ENCODE data around the gene KIR2DL1.
"Not testable (repeated sequence)": the region's sequence is repeated elsewhere in the genome, so short reads cannot be mapped to it uniquely, and the experiment has no call there.

Gene KIR2DL1

DNA sequence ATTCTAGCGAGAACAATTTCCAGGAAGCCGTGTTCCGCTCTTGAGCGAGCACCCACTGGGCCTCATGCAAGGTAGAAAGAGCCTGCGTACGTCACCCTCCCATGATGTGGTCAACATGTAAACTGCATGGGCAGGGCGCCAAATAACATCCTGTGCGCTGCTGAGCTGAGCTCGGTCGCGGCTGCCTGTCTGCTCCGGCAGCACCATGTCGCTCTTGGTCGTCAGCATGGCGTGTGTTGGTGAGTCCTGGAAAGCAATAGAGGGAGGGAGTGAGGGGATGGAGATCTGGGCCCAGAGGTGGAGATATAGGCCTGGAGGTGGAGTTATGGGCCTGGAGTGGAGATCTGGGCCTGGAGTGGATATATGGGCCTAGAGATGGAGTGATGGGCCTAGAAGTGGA, at the start of gene KIR2DL1:
TSS of gene KIR2DL1 (plus strand) at position 148 of the 400 bp plus-strand sequence. CDS start at position 206, 58 bp downstream.
- DNase-seq (ENCODE audit: low read depth in 2 of 2), result not testable (repeated sequence)

DNA sequence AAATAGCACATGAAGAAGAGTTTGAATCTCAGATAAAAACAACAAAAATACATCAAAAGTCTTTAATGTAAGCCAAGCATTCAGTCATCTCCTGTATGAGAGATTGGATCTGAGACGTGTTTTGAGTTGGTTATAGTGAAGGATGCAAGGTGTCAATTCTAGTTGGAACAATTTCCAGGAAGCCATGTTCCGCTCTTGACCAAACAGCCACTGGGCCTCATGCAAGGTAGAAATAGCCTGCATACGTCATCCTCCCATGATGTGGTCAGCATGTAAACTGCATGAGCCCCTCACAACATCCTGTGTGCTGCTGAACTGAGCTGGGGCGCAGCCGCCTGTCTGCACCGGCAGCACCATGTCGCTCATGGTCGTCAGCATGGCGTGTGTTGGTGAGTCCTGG, 45.5 kb upstream of the KIR2DL1 start, which contains the start of gene KIR3DL3:
TSS of gene KIR3DL3 (plus strand) at position 301 of the 400 bp plus-strand sequence. CDS start at position 356, 55 bp downstream.
- DNase-seq (ENCODE audit: low read depth in 2 of 2), result no peak

DNA sequence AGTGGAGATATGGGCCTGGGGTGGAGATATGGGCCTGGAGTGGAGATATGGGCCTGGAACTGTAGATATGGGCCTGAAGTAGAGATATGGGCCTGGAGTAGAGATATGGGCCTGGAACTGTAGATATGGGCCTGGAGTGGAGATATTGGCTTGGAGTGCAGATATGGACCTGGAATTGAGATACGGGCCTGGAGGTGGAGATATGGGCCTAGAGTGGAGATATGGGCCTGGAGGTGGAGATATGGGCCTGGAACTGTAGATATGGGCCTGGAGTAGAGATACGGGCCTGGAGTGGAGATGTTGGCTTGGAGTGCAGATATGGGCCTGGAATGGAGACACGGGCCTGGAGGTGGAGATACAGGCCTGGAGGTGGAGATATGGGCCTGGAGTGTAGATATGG, 44.9 kb upstream of the KIR2DL1 start:
- DNase-seq (ENCODE audit: low read depth in 2 of 2), result no peak

DNA sequence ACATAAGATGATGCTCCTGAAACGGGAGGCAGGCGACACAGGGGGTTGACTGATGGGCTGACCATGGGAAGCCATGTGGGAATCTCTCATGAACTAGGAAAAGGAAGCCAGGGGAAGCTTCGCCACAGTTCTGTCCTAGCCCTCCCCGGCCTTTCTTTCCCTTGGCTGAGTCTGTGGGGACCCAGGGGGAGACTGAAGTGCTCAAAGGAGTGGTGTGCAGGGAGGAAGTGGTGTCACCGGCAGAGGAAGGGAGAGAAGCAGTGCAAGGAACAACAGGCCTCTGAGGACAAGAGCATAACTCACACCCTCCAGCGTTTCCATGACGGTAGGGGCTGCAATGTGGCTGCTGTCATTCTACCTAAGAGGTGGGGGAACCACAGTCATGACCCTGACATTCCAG, 44.3 kb upstream of the KIR2DL1 start:
- no peak for DNase-seq (ENCODE audit: low read depth in 2 of 2)

DNA sequence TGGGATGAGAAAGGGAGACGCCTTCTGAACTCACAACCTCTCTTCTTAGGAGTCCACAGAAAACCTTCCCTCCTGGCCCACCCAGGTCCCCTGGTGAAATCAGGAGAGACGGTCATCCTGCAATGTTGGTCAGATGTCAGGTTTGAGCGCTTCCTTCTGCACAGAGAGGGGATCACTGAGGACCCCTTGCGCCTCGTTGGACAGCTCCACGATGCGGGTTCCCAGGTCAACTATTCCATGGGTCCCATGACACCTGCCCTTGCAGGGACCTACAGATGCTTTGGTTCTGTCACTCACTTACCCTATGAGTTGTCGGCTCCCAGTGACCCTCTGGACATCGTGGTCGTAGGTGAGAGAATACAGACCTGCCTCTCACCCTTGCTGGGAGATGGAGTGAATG, 42.0 kb upstream of the KIR2DL1 start:
- DNase-seq (ENCODE audit: low read depth in 2 of 2), result no peak

DNA sequence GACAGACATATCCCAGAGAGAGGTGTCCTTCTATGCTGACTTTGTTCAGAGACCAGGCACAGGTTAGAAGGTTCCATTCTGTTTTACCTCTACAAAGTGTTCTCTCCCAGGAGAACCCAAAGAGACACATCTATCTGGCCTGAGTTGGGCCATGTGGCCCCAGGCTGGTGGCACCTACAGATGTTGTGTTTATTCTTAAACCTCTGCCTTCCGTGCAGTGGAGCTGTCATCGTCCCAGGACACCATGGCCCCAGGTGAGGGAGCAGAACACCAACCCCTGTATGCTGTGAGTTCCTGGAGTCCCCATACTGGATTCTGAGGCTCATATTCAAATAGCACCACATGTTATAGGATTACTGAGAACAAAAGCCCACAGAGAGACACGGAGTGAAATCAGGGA, 41.4 kb upstream of the KIR2DL1 start:
- DNase-seq (ENCODE audit: low read depth in 2 of 2), result no peak

DNA sequence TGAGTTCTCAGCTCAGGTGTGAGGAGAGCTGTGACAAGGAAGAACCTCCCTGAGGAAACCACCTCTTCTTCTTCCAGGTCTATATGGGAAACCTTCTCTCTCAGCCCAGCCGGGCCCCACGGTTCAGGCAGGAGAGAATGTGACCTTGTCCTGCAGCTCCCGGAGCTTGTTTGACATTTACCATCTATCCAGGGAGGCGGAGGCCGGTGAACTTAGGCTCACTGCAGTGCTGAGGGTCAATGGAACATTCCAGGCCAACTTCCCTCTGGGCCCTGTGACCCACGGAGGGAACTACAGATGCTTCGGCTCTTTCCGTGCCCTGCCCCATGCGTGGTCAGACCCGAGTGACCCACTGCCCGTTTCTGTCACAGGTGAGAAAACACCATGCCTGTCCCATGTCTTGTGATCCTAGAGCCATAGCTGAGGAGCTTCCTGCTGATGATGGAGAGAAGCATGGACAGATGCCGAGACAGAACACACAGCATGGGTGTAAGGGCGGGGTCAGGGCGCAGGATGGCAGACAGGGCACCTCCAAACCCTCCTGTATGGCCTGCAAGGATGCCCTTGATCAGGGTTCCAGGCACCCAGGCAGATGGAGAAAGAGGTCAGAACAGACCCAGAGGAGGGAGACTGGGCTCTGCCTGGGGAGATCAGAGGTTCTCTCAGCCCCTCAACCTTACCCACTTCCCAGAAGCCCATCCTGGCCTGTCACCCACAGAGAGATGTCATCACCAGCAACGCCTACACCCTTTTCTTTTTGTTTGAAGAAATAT, 40.0 kb upstream of the KIR2DL1 start:
- no peak for DNase-seq (ENCODE audit: low read depth in 2 of 2)

DNA sequence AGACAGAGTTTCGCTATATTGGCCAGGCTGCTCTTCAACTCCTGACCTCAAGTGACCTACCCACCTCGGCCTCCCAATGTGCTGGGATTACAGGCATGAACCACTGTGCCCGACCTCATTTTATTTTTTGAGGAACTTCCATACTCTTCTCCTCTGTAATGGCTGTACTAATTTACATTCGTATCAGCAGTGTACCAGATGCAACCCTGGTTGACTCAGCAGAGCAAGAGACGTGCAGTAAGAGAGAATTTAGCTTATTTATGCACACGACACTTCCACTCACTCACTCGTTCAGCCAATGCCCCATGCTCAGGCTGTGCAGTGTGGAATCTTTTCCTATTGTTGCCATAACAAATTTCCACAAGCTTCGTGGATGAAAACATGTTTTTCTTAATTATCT, 38.4 kb upstream of the KIR2DL1 start:
- no peak for DNase-seq (ENCODE audit: low read depth in 2 of 2)

DNA sequence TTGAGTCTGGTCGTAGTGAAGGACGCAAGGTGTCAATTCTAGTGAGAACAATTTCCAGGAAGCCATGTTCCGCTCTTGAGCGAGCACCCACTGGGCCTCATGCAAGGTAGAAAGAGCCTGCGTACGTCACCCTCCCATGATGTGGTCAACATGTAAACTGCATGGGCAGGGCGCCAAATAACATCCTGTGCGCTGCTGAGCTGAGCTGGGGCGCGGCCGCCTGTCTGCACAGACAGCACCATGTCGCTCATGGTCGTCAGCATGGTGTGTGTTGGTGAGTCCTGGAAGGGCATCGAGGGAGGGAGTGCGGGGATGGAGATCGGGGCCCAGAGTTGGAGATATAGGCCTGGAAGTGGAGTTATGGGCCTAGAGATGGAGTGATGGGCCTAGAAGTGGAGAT, 31.3 kb upstream of the KIR2DL1 start, which contains the start of gene KIR2DL3:
TSS of gene KIR2DL3 (plus strand) at position 208 of the 400 bp plus-strand sequence. CDS start at position 241, 33 bp downstream.
- not testable (repeated sequence) for DNase-seq (ENCODE audit: low read depth in 2 of 2)

DNA sequence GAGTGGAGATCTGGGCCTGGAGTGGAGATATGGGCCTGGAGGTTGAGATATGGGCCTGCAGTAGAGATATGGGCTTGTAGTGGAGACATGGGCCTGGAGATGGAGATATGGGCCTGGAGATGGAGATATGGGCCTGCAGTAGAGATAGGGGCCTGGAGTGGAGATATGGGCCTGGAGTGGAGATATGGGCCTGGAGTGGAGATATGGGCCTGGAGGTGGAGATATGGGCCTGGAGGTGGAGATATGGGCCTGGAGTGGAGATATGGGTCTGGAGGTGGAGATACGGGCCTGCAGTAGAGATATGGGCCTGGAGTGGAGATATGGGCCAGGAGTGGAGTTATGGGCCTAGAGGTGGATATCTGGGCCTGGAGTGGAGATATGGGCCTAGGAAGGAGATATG, 30.9 kb upstream of the KIR2DL1 start:
- DNase-seq (ENCODE audit: low read depth in 2 of 2), result no peak

DNA sequence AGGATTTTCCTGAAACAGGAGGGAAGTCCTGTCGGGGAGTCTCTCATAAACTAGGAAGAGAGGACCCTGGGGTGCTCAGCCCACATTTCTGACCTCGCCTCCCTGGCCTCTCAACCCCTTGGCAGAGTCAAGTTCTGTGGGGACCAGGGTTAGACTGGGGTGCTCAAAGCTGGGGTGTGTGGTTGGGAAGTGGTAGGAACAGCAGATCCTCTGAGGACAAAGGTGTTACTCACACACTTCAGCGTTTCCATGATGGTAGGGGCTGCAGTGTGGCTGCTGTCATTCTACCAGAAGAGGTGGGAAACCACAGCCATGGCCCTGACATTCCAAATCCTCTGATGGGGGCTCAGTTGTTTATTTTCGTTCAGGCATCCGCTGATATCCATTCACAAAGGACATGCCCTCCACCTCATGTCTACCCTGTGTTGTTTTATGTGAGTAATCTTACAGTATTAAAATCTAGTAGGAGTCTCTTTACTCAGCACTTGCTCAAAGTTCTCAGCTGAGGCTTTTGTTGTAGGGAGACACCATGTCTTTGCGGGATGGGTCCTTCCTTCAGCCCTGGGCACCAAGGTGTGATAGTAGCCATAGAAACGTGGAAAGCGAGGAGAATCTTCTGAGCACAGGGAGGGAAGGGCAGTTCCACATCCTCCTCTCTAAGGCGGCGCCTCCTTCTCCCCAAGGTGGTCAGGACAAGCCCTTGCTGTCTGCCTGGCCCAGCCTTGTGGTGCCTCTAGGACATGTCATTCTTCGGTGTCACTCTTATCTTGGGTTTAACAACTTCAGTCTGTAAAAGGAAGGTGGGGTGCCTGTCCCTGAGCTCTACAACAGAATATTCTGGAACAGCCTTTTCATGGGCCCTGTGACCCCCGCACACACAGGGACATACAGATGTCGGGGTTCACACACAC, 29.8 kb upstream of the KIR2DL1 start:
- no peak for DNase-seq (ENCODE audit: low read depth in 2 of 2)

DNA sequence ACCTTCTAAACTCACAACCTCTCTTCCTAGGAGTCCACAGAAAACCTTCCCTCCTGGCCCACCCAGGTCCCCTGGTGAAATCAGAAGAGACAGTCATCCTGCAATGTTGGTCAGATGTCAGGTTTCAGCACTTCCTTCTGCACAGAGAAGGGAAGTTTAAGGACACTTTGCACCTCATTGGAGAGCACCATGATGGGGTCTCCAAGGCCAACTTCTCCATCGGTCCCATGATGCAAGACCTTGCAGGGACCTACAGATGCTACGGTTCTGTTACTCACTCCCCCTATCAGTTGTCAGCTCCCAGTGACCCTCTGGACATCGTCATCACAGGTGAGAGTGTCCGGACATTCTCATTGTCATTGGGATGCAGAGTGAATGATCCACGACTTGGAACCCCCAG, 27.6 kb upstream of the KIR2DL1 start:
- DNase-seq (ENCODE audit: low read depth in 2 of 2), result not testable (repeated sequence)

DNA sequence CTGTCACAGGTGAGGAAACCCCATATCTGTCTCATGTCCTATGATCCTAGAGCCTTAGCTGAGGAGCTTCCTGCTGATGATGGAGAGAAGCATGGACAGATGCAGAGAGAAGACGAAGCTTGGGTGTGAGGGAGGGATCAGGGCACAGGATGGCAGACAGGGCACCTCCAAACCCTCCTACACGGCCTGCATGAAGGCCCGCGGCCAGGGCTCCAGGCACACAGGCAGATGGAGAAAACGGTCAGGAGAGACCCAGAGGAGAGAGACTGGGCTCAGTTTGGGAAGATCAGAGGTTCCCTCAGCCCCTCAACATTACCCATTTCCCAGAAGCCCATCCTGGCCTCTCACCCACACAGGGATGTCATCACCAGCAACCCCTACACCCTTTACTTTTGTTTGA, 25.5 kb upstream of the KIR2DL1 start:
- DNase-seq (ENCODE audit: low read depth in 2 of 2), result not testable (repeated sequence)

DNA sequence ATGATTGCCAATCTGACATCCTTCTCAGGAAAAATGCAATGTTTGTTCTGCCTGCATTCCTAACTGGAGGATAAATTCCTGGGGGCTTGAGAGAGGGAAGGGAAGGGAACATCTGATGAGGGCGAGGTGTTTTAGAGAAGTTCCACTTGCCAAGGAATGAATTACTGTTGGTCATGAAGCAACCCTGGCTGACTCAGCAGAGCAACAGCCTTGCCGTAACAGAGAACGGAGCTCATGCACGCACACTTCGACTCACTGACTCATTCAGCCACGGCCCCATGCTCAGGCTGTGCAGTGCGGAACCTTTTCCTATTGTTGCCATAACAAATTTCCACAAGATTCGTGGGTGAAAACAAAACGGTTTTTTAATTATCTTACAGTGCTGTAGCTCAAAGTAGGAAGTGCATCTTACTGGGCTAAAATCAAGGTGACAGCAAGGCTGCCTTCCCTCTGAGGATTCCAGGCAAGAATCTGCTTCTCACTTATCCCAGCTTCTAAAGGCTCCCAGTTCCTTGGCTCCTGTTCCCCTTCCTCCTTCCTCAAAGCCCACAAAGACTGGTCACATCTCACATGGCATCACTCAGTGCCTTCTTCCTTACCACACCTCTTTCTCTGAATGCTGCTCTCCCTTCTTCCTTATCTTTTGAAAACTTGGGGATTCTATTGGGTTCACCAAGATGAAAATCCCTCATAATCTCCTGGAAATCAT, 21.8 kb upstream of the KIR2DL1 start:
- not testable (repeated sequence) for DNase-seq (ENCODE audit: low read depth in 2 of 2)

DNA sequence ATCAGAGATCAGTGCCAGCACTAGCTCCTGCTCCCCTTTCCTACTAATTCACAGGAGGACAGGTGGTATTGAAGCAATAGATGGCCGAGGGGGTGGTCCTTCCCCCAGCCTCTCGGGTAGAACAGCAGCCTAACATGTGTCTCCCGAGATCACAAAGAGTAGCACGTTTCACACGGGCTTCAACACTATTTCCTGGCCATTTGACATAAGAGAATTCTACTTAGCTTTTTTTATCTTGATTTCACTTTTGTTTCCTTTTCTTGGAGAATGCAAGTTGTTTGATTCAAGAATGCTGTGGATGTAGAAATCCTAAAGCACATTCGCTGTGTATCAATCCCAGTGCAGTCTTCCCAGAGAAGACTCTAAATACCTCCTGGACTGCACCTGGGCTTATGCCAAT, 19.3 kb upstream of the KIR2DL1 start:
- DNase-seq (ENCODE audit: low read depth in 2 of 2), result not testable (repeated sequence)

DNA sequence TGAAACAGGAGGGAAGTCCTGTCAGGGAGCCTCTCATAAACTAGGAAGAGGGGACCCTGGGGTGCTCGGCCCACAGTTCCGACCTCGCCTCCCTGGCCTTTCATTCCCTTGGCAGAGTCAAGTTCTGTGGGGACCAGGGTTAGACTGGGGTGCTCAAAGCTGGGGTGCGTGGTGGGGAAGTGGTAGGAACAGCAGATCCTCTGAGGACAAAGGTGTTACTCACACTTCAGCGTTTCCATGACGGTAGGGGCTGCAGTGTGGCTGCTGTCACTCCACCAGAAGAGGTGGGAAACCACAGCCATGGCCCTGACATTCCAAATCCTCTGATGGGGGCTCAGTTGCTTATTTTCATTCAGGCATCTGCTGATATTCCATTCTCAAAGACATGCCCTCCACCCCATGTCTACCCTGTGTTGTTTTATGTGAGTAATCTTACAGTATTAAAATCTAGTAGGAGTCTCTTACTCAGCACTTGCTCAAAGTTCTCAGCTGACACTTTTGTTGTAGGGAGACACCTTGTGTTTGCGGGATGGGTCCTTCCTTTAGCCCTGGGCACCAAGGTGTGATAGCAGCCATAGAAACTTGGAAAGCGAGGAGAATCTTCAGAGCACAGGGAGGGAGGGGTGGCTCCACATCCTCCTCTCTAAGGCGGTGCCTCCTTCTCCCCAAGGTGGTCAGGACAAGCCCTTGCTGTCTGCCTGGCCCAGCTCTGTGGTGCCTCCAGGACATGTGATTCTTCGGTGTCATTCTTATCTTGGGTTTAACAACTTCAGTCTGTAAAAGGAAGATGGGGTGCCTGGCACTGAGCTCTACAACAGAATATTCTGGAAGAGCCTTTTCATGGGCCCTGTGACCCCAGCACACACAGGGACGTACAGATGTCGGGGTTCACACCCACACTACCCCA, 13.1 kb upstream of the KIR2DL1 start:
- peak in 1 of 2 donors; percentile 8 for DNase-seq (ENCODE audit: low read depth in 2 of 2)

DNA sequence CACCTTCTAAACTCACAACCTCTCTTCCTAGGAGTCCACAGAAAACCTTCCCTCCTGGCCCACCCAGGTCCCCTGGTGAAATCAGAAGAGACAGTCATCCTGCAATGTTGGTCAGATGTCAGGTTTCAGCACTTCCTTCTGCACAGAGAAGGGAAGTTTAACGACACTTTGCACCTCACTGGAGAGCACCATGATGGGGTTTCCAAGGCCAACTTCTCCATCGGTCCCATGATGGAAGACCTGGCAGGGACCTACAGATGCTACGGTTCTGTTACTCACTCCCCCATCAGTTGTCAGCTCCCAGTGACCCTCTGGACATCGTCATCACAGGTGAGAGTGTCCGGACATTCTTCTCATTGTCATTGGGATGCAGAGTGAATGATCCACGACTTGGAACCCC, 11.0 kb upstream of the KIR2DL1 start:
- DNase-seq (ENCODE audit: low read depth in 2 of 2), result not testable (repeated sequence)

DNA sequence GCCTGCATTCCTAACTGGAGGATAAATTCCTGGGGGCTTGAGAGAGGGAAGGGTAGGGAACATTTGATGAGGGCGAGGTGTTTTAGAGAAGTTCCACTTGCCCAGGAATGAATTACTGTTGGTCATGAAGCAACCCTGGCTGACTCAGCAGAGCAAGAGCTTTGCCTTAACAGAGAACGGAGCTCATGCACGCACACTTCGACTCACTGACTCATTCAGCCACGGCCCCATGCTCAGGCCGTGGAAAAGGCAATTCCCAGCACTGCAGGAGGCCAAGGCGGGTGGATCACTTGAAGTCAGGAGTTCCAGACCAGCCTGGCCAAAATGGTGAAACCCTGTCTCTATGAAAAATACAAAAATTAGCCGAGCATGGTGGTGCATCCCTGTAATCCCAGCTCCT, 5.4 kb upstream of the KIR2DL1 start:
- DNase-seq (ENCODE audit: low read depth in 2 of 2), result not testable (repeated sequence)

DNA sequence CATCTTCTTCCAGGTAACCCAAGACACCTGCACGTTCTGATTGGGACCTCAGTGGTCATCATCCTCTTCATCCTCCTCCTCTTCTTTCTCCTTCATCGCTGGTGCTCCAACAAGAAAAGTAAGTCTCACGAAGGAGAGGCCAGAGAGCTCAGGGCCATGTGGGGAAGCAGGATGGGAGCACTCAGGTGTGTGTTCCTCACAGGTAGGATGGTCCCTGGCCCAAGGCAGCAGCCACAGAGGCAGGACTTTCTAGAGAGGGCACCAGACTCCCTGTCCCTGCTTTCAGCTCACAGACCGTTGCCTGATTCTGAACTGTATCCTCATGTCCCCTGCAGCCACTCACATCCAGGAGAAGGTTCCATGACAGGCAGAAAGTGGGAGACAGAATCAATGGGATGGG, 3.1 kb upstream of the KIR2DL1 start:
- not testable (repeated sequence) for DNase-seq (ENCODE audit: low read depth in 2 of 2)

DNA sequence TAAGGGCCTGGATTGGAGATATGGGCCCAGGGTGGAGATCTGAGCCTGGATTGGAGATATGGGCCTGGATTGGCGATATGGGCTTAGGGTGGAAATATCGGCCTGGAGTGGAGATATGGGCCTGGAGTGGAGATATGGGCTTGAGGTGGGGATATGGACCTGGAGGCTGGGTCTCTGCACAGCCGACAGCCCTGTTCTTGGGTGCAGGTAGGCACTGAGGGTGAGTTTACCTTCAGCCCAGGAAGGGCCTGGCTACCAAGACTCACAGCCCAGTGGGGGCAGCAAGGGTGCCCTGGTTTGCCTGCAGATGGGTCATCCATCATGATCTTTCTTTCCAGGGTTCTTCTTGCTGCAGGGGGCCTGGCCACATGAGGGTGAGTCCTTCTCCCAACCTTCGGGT, 918 bp downstream of the KIR2DL1 start:
- DNase-seq (ENCODE audit: low read depth in 2 of 2), result not testable (repeated sequence)
